GM18909 (cell line): ENCODE results near the gene FIBIN.
"Not testable (repeated sequence)": the region's sequence is repeated elsewhere in the genome, so short reads cannot be mapped to it uniquely, and the experiment has no call there.

Source experiments
- ATAC-seq: cut with Tn5 transposase; IDR thresholded peaks from one replicate; pipeline ENCODE4 v1.9.1; 2021; ENCODE audit warnings: mild to moderate bottlenecking; ENCODE audit not compliant: unreplicated experiment, poor library complexity

Gene FIBIN

DNA sequence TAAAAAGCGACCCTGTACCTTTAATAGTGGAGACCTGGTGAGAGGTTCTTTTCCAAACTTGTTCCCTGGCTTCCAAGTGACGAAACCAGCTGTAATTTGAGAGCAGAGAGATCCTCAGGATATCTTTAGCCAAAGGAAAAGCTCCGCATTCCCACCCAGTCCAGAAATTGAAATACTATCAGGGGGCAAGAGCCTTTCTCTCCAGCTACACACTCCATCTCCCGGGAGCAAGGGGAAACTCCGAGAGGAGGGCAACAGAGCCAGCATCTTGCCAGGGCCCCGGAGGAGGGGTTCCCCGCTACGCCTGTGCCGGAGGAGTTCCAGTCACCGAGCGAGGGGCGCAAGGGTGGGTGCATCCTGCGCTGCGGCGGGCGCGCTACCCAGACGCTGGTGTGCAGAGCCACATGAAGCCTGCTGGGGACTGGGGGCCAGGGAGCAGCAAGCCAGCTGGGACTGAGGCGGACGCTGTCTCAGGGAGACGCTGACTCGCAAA, at the start of gene FIBIN:
FIBIN (plus strand) TSS at position 148 of the 493 bp plus-strand sequence. CDS start 415 bp downstream, outside the sequence.
- no peak for ATAC-seq

DNA sequence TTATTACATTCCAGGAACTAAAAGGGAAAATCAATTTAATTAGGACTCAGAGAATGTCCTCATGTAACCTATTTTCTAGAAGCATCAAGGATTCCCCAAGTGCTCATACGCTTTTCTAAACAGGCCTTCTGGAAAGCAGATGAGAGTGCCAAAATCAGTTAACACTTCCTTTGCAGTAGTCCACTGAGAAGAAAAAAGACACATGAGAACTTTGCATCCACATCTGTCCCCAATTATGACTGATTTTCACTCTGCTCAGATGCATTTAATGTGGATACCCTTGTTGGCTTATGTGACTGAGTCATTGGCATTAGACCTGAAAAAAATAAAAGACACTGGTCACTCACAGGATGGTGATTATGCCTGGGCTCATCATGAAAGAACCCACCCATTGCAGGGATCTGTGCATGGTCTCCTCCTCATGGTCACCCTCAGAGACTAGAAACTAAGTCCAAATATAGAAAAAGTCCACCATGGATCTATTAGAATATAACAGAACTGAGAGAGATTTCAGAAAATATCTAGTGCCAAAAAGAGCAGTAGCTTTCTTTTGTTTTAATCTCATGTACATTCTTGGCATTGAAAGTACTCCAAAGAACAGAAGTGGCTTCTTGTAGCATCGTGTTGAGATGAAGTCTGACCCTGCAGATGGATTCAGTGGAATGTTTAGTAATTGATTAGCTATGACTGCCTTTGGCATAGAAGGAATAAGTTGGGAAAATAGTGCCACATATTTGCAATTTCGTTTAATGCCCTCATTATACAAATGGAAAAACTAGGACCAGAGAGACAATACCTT, 48.8 kb upstream of the FIBIN start:
- ATAC-seq: no peak

DNA sequence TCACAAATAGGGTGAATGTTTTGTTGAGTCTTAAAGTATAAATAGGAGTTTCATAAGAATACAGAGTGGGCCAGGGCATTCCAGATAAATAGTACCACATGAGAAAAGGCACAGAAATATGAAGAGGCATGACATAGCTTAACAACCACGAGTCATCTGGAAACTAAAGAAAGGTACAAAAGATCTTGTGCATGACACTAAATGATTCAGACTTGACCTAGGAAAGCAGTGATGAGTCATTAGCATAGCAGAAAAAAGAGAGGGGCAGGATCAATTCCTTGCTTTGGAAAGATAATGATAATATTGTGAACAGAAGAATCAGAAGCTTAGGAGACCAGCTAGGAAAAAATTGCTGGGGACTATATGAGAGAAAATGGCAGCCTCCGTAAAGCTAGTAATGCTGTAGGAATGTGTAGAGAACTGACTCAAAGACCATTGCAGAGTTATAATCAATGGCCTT, 47.6 kb upstream of the FIBIN start:
- no peak for ATAC-seq

- no peak for ATAC-seq
Observed at GRCh38 chr11:26947379-26947844, 46.5 kb upstream of the FIBIN start.

DNA sequence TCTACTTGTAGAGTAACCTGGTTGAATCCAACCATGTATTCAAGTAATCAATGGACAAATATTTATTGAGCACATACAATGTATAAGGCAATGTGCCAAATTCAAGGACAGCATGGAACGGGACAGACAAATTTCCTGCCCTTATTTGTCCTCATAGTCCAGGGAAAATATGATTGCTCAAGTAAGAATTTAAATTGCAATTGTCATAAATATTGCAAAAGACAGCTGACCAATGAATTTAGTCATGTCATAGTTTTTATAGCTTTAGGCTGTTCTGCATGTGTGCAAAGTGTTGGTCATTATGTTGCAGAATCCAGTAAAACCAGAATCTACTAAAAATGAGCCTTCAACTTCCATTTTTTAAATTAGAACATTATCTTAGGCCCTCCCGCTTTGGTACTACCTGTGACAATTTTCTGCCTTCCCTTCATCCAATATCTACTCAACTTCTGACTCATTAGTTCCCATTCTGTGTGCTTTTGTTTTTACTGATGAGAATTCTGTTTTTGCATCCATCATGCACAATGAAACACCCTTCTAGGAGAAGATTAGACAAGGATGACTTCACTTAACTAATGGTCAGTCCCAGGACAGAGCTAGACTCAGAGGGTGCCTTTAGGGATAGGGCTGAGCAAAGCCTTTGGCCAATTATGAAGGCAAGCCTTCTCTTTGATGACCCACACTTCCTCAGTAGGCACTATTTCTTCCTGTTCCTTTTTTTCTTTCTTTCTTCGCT, 45.8 kb upstream of the FIBIN start:
- no peak for ATAC-seq

DNA sequence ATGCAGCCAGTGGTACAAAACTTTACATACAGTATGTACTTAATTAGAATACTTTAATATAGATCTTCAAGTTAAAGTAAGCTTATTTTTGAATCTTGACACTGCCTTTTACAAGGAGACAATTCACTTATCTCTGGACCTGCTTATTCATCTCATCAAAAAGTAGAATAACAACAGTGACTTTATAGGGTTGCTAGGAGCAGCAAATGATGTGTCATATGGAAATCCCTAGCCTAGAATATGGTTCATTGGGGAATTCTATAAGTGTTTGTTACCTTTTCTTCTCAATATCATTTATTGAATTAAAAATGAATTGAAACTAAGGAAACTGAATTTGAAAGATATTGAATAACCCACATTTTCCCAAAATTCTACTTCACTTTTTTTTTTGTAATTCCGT, 45.0 kb upstream of the FIBIN start:
- no peak for ATAC-seq

GRCh38 chr11:26949846-26950245, 44.1 kb upstream of the FIBIN start:
- no peak for ATAC-seq

DNA sequence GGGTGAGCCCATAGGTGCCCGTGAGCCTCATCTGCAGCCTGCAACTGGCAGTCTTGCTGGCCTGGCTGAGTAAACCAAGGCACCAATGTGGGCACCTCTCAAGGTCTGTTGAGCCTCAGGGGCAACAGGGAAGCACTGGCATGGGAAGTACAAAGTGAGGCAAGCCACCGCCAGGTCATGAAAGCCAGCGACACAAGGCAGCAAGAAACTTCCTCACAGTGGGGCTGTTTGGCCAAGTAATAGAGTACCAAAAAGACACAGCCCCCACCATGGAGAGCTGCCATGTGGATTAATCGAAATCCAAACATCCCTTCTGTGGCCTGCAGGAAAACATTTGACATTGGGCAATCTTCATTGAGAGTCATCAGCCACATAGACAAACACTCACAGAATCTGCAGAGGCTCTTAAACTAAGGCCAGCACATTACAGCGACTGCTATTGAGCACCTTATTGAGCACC, 43.6 kb upstream of the FIBIN start:
- no peak for ATAC-seq

DNA sequence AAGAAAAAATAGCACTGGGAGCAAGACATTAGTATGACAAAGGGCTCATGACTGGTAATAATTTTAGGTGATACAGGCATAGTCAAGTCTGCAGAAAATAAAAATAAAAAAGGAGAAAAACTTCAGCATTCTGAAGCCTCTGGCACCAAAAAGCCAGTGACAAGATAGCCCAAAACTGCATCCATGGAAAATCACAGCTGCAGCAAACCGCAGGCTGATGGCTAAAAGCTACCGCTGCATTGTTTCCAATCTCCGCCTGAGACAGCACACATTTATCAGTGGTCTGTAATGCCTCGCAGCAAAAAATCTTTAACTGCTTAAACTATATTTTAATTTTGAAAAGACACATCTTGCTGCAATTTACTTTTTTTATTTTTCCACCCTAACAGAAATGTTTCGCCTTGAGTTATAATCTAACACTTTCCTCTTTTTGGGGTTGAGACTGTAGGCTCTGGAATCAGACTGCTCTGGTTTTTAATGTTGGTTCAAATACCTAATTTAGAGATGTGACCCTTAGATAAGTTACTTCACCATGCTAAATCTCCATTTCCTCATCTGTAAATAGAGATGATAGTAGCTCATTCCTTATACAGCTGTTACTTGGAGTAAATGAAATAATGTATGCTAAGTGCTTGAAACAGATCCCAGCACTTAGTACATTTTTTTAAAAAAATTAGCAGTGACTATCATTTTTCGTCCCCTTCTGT, 42.0 kb upstream of the FIBIN start:
- no peak for ATAC-seq

- no peak for ATAC-seq
Observed at GRCh38 chr11:26953770-26954392, 40.0 kb upstream of the FIBIN start.

- no peak for ATAC-seq
Observed at GRCh38 chr11:26958005-26958701, 35.8 kb upstream of the FIBIN start.

GRCh38 chr11:26958702-26959049, 35.2 kb upstream of the FIBIN start:
- no peak for ATAC-seq

GRCh38 chr11:26960281-26960680, 33.6 kb upstream of the FIBIN start:
- ATAC-seq: no peak

- ATAC-seq: no peak
Observed at GRCh38 chr11:26963764-26964163, 30.1 kb upstream of the FIBIN start.

DNA sequence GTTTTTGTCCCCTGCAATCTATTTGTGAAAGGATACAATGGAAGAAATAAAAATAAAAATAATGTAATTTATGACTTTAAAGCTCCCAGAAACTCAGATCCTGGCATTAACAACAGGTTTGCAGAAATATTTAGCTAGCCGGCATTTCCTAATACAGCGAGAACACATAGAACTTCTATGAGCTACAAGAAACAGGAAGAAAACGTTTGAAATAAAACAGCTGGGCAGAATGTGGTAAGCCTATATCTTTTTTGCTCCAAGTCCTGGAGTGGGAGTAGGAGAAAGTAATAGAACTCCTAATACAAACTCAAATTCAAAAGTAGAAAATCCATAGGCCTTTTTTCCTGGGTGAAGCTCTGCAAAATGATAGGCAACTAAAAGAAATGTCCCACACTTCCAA, 29.6 kb upstream of the FIBIN start:
- no peak for ATAC-seq

- not testable (repeated sequence) for ATAC-seq
Observed at GRCh38 chr11:26964847-26965485, 28.9 kb upstream of the FIBIN start.

- no peak for ATAC-seq
Observed at GRCh38 chr11:26971961-26972360, 22.0 kb upstream of the FIBIN start.

DNA sequence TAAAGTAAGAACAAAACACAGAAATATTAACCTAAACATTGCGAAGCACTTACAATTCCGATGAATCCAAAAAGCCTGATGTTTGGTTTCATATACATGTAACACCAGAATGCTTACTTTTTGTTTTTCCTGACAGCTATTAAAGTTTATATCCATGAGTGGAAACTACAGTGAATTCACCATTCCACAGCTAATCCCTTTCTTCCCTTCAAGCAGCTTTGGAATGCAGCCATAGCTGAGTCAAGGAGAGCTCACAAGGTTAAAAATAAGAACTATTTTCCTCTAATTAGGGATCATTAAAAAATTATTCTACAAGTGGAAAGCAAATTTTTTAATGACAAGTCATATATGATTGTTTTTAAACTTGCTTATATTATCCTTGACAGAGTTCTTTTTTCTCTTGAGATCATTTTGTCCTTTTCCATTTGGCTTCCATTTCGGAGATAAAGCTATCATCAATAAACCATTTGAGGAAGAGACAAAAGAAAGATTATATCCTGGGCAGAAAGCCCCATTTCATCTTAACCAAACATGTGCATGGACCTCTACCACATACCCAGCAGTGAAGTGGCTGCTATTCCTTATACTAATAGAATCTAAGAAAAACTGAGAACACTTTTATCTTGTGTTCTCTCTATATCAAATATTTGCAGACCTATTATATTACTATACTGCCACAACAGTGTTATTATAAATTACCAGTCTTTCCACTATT, 19.7 kb upstream of the FIBIN start:
- no peak for ATAC-seq

GRCh38 chr11:26974996-26975395, 18.9 kb upstream of the FIBIN start:
- ATAC-seq: no peak
